Nephron (organoid): Measurements from ENCODE around the gene PLS3.

ENCODE experiments used
- H3K27ac Mint-ChIP-seq, 3 experiments: 2 replicates each; pipeline ENCODE4 v1.8.0; 2020; ENCODE audit warnings: mixed read lengths in 3 of 3, mild to moderate bottlenecking in 2 of 3, moderate library complexity in 1 of 3
- H3K27me3 Mint-ChIP-seq: 2 replicates; pipeline ENCODE4 v1.8.0; 2021; ENCODE audit warnings: low read depth, mild to moderate bottlenecking, moderate library complexity, mixed read lengths
- H3K36me3 Mint-ChIP-seq: 2 replicates; pipeline ENCODE4 v1.8.0; 2020; ENCODE audit warnings: low read depth, mixed read lengths
- H3K4me1 Mint-ChIP-seq: 2 replicates; pipeline ENCODE4 v1.8.0; 2020; ENCODE audit warnings: mixed read lengths
- H3K4me3 Mint-ChIP-seq, 3 experiments: 2 replicates each; pipeline ENCODE4 v1.8.0; 2020; ENCODE audit warnings: mild to moderate bottlenecking in 3 of 3, mixed read lengths in 3 of 3, moderate library complexity in 2 of 3
- H3K9me3 Mint-ChIP-seq: 2 replicates; pipeline ENCODE4 v1.8.0; 2020; ENCODE audit warnings: mixed read lengths
- TF ChIP-seq, protein P1 (sequence below), 3 experiments: fragments of 200-600 bp; sonication (generic); IDR thresholded peaks; one replicate each; pipeline ENCODE4 v1.5.0; 2021; ENCODE audit warnings: antibody characterized with exemption in 3 of 3; ENCODE audit not compliant: unreplicated experiment in 3 of 3

PLS3 gene, protein sequence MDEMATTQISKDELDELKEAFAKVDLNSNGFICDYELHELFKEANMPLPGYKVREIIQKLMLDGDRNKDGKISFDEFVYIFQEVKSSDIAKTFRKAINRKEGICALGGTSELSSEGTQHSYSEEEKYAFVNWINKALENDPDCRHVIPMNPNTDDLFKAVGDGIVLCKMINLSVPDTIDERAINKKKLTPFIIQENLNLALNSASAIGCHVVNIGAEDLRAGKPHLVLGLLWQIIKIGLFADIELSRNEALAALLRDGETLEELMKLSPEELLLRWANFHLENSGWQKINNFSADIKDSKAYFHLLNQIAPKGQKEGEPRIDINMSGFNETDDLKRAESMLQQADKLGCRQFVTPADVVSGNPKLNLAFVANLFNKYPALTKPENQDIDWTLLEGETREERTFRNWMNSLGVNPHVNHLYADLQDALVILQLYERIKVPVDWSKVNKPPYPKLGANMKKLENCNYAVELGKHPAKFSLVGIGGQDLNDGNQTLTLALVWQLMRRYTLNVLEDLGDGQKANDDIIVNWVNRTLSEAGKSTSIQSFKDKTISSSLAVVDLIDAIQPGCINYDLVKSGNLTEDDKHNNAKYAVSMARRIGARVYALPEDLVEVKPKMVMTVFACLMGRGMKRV

DNA sequence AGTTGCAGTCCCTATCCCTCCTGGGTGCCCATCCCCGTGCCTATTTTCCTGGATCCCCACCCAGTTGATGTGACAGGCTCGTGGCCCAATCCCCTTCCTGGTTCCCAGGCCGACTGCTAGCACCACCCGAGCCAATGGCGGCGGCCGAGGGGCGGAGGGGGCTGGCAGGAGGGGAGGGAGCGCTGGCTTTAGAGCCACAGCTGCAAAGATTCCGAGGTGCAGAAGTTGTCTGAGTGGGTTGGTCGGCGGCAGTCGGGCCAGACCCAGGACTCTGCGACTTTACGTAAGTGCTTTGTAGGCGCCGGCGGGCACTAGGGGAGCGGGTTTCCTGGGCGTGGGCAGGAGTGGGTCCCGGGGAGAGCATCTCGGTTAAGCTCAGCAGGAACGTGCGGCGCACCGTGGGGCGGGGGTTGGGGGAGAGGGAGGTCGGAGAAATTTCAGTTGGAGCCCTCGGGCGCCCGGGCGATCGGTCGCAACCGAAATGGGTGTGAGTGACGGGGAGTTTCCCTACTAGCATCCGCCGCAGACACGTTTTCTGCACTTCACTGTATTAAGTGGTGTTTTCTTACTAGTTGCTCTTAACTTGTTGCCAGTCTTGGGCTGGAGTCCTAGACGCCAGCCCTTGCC, at the start of gene PLS3:
PLS3 (plus strand) TSS at position 197 of the 627 bp plus-strand sequence. CDS start 49,077 bp downstream, outside the sequence.
- TF ChIP-seq, protein P1, sequence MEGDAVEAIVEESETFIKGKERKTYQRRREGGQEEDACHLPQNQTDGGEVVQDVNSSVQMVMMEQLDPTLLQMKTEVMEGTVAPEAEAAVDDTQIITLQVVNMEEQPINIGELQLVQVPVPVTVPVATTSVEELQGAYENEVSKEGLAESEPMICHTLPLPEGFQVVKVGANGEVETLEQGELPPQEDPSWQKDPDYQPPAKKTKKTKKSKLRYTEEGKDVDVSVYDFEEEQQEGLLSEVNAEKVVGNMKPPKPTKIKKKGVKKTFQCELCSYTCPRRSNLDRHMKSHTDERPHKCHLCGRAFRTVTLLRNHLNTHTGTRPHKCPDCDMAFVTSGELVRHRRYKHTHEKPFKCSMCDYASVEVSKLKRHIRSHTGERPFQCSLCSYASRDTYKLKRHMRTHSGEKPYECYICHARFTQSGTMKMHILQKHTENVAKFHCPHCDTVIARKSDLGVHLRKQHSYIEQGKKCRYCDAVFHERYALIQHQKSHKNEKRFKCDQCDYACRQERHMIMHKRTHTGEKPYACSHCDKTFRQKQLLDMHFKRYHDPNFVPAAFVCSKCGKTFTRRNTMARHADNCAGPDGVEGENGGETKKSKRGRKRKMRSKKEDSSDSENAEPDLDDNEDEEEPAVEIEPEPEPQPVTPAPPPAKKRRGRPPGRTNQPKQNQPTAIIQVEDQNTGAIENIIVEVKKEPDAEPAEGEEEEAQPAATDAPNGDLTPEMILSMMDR (IDR thresholded peaks at IDR 0.05; ENCODE audit: unreplicated experiment in 3 of 3): no peak
- Mint-ChIP-seq H3K27ac (peak within 1 kb of the TSS; percentile 99), H3K36me3 (peaks cover 7% of the 10 kb centered on the region), H3K4me1 (peaks cover 54% of the 10 kb centered on the region), H3K27me3 (peaks cover 3% of the 10 kb centered on the region), H3K9me3 (no peaks in the 10 kb centered on the region), H3K4me3 (peak within 1 kb of the TSS; percentile 99 to 100 (median 99))

GRCh38 chrX:115518113-115518512, 42.9 kb upstream of the PLS3 start:
- H3K27ac Mint-ChIP-seq: peak overlapping the region in 1 of 3 experiments; percentile 22
- no peak overlapping the region for H3K4me3 Mint-ChIP-seq
- peaks cover 7% of the 10 kb centered on the region for H3K27me3 Mint-ChIP-seq
- no peaks in the 10 kb centered on the region for H3K9me3 Mint-ChIP-seq
- H3K4me1 Mint-ChIP-seq: peaks cover 23% of the 10 kb centered on the region
- TF ChIP-seq, protein P1 (IDR thresholded peaks at IDR 0.05; ENCODE audit: unreplicated experiment in 3 of 3): no peak
- no peaks in the 10 kb centered on the region for H3K36me3 Mint-ChIP-seq

GRCh38 chrX:115521741-115522140, 39.2 kb upstream of the PLS3 start:
- Mint-ChIP-seq H3K4me1 (peaks cover 23% of the 10 kb centered on the region), H3K27ac (no peak overlapping the region), H3K4me3 (no peak overlapping the region), H3K27me3 (peaks cover 7% of the 10 kb centered on the region), H3K9me3 (no peaks in the 10 kb centered on the region), H3K36me3 (no peaks in the 10 kb centered on the region)
- TF ChIP-seq, protein P1 (IDR thresholded peaks at IDR 0.05; ENCODE audit: unreplicated experiment in 3 of 3): no peak

DNA sequence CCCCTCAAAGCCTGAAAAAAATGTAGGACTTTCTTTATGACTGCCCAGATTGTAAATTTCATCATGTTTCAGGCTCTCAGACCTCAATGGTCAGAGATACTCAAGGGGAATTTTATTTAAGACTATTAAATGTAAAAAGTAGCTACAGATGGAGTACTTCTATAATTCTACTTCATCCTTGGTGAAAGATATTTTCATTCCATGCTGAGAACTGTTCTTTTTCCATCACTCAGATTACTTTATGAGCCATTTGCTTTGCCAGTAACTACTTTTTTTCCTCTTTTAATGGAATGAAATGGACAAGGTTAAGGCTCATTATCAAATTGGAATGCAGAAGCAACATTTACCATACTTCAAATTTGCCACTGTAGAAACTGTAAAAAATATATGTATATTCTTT, 38.0 kb upstream of the PLS3 start:
- Mint-ChIP-seq H3K4me3 (no peak overlapping the region), H3K27me3 (peaks cover 7% of the 10 kb centered on the region), H3K27ac (no peak overlapping the region), H3K4me1 (peaks cover 18% of the 10 kb centered on the region), H3K36me3 (no peaks in the 10 kb centered on the region), H3K9me3 (no peaks in the 10 kb centered on the region)
- TF ChIP-seq, protein P1 (IDR thresholded peaks at IDR 0.05; ENCODE audit: unreplicated experiment in 3 of 3): no peak

GRCh38 chrX:115525486-115525885, 35.5 kb upstream of the PLS3 start:
- Mint-ChIP-seq H3K4me1 (peaks cover 30% of the 10 kb centered on the region), H3K27ac (no peak overlapping the region), H3K27me3 (peaks cover 7% of the 10 kb centered on the region), H3K4me3 (no peak overlapping the region), H3K9me3 (no peaks in the 10 kb centered on the region), H3K36me3 (no peaks in the 10 kb centered on the region)
- TF ChIP-seq, protein P1 (IDR thresholded peaks at IDR 0.05; ENCODE audit: unreplicated experiment in 3 of 3): no peak
